ENCODE data around the gene TTC21A. TPM values are rescaled to one million over a fixed set of nuclear protein-coding genes. Genes with fewer than 3 reads are reported as not detected.

TTC21A gene
- total RNA-seq, 1 donor from 2014 or later, result 9.8 TPM

- no peak for TF ChIP-seq CTCF (conservative IDR thresholded peaks at IDR 0.05)
- peak overlapping the region; percentile 98 for H3K27ac Mint-ChIP-seq
Observed at GRCh38 chr3:39153977-39154279, 46.4 kb downstream of the TTC21A start.

GRCh38 chr3:39154280-39155021 is 47.0 kb downstream of the TTC21A start:
- no peak for TF ChIP-seq CTCF (conservative IDR thresholded peaks at IDR 0.05)
- H3K9me3 Mint-ChIP-seq, result no peaks in the 10 kb centered on the region
- peaks cover 6% of the 10 kb centered on the region for H3K27me3 Mint-ChIP-seq
- peak overlapping the region; percentile 98 for H3K27ac Mint-ChIP-seq
- H3K4me1 Mint-ChIP-seq (ENCODE audit: unreplicated experiment), result peaks cover 41% of the 10 kb centered on the region
- no peaks in the 10 kb centered on the region for H3K36me3 Mint-ChIP-seq
- DNase-seq (ENCODE audit: extremely low spot score, unreplicated experiment), result no peak
- peak overlapping the region; percentile 91 for H3K4me3 Mint-ChIP-seq

More at GRCh38 chr3:39153977-39154279, 46.4 kb downstream of the TTC21A start:
- H3K4me3 Mint-ChIP-seq, result peak overlapping the region; percentile 91
- H3K4me1 Mint-ChIP-seq (ENCODE audit: unreplicated experiment), result peaks cover 46% of the 10 kb centered on the region
- no peaks in the 10 kb centered on the region for H3K36me3 Mint-ChIP-seq
- no peak for DNase-seq (ENCODE audit: extremely low spot score, unreplicated experiment)
- peaks cover 6% of the 10 kb centered on the region for H3K27me3 Mint-ChIP-seq
- no peaks in the 10 kb centered on the region for H3K9me3 Mint-ChIP-seq

- no peak for DNase-seq (ENCODE audit: extremely low spot score, unreplicated experiment)
- Mint-ChIP-seq H3K27me3 (peaks cover 6% of the 10 kb centered on the region), H3K4me3 (no peak overlapping the region), H3K36me3 (no peaks in the 10 kb centered on the region), H3K4me1 (ENCODE audit: unreplicated experiment) (peaks cover 21% of the 10 kb centered on the region), H3K9me3 (no peaks in the 10 kb centered on the region), H3K27ac (peak overlapping the region; percentile 4)
- no peak for TF ChIP-seq CTCF (conservative IDR thresholded peaks at IDR 0.05)
Observed at GRCh38 chr3:39156421-39156820, 48.9 kb downstream of the TTC21A start.

GRCh38 chr3:39157359-39157758 is 49.9 kb downstream of the TTC21A start:
- H3K4me3 Mint-ChIP-seq, result no peak overlapping the region
- no peaks in the 10 kb centered on the region for H3K36me3 Mint-ChIP-seq
- H3K27ac Mint-ChIP-seq, result no peak overlapping the region
- no peak for DNase-seq (ENCODE audit: extremely low spot score, unreplicated experiment)
- H3K4me1 Mint-ChIP-seq (ENCODE audit: unreplicated experiment), result peaks cover 13% of the 10 kb centered on the region
- H3K9me3 Mint-ChIP-seq, result no peaks in the 10 kb centered on the region
- H3K27me3 Mint-ChIP-seq, result peaks cover 3% of the 10 kb centered on the region
- no peak for TF ChIP-seq CTCF (conservative IDR thresholded peaks at IDR 0.05)

GRCh38 chr3:39158148-39158715 is 50.8 kb downstream of the TTC21A start:
- no peaks in the 10 kb centered on the region for H3K27me3 Mint-ChIP-seq
- H3K4me3 Mint-ChIP-seq, result no peak overlapping the region

More at GRCh38 chr3:39158148-39158715, 50.8 kb downstream of the TTC21A start:
- H3K27ac Mint-ChIP-seq, result no peak overlapping the region
- peaks cover 10% of the 10 kb centered on the region for H3K4me1 Mint-ChIP-seq (ENCODE audit: unreplicated experiment)
- TF ChIP-seq CTCF (conservative IDR thresholded peaks at IDR 0.05), result no peak
- DNase-seq (ENCODE audit: extremely low spot score, unreplicated experiment), result no peak
- no peaks in the 10 kb centered on the region for H3K36me3 Mint-ChIP-seq
- no peaks in the 10 kb centered on the region for H3K9me3 Mint-ChIP-seq
